Activated naive CD8-positive, alpha-beta T cell treated with anti-CD3 and anti-CD28 coated beads for 36 hours (primary cell): ENCODE data around the gene WFDC9. TPM values are rescaled to one million over a fixed set of nuclear protein-coding genes. Genes with fewer than 3 reads are reported as not detected.
"Not testable (repeated sequence)": the region's sequence is repeated elsewhere in the genome, so short reads cannot be mapped to it uniquely, and the experiment has no call there.

Experiments used
- DNase-seq: peaks from one replicate; pipeline ENCODE4 v3.0.0; 2021
- H3K27ac Mint-ChIP-seq: one replicate; pipeline ENCODE4 v1.8.0; 2022; ENCODE audit warnings: mild to moderate bottlenecking, moderate library complexity, mixed read lengths
- H3K27me3 Mint-ChIP-seq: one replicate; pipeline ENCODE4 v1.8.0; 2022; ENCODE audit warnings: mild to moderate bottlenecking, mixed read lengths
- H3K36me3 Mint-ChIP-seq: one replicate; pipeline ENCODE4 v1.8.0; 2021; ENCODE audit warnings: mild to moderate bottlenecking, mixed read lengths
- H3K4me1 Mint-ChIP-seq: one replicate; pipeline ENCODE4 v1.8.0; 2021; ENCODE audit warnings: mixed read lengths
- H3K4me3 Mint-ChIP-seq: one replicate; pipeline ENCODE4 v1.8.0; 2022; ENCODE audit warnings: mild to moderate bottlenecking, moderate library complexity, mixed read lengths
- H3K9me3 Mint-ChIP-seq: one replicate; pipeline ENCODE4 v1.8.0; 2022; ENCODE audit warnings: mixed read lengths
- total RNA-seq, 2 experiments: library from RNA; stranded (reverse); gene quantifications; one replicate each; pipeline ENCODE4 v1.2.3, GENCODE V29; 2021

The WFDC9 gene
- total RNA-seq, 2 experiments from 2014 or later = not detected

- no peaks in the 10 kb centered on the region for H3K4me1 Mint-ChIP-seq
- no peak for DNase-seq
- no peaks in the 10 kb centered on the region for H3K36me3 Mint-ChIP-seq
- H3K4me3 Mint-ChIP-seq = no peak overlapping the region
- H3K27me3 Mint-ChIP-seq = peaks cover 39% of the 10 kb centered on the region
- H3K9me3 Mint-ChIP-seq = no peaks in the 10 kb centered on the region
- H3K27ac Mint-ChIP-seq = no peak overlapping the region
Observed at GRCh38 chr20:45576995-45577394, 54.1 kb downstream of the WFDC9 start.

- Mint-ChIP-seq H3K9me3 (no peaks in the 10 kb centered on the region), H3K4me1 (no peaks in the 10 kb centered on the region), H3K27me3 (peaks cover 36% of the 10 kb centered on the region), H3K4me3 (no peak overlapping the region), H3K36me3 (no peaks in the 10 kb centered on the region), H3K27ac (no peak overlapping the region)
- no peak for DNase-seq
Observed at GRCh38 chr20:45575931-45576330, 55.2 kb downstream of the WFDC9 start.

GRCh38 chr20:45569650-45570049 is 61.4 kb downstream of the WFDC9 start:
- H3K4me3 Mint-ChIP-seq, H3K36me3 Mint-ChIP-seq, H3K9me3 Mint-ChIP-seq, H3K4me1 Mint-ChIP-seq, H3K27ac Mint-ChIP-seq, DNase-seq: not testable (repeated sequence)
- peaks cover 21% of the 10 kb centered on the region for H3K27me3 Mint-ChIP-seq

- H3K4me1 Mint-ChIP-seq = no peaks in the 10 kb centered on the region
- no peak overlapping the region for H3K27ac Mint-ChIP-seq
- peaks cover 18% of the 10 kb centered on the region for H3K27me3 Mint-ChIP-seq
- DNase-seq = no peak
- H3K36me3 Mint-ChIP-seq = no peaks in the 10 kb centered on the region
- no peak overlapping the region for H3K4me3 Mint-ChIP-seq
- H3K9me3 Mint-ChIP-seq = peaks cover 3% of the 10 kb centered on the region
Observed at GRCh38 chr20:45564760-45565276, 66.3 kb downstream of the WFDC9 start.

Other genes with a start within 250 kb of the WFDC9 start
- gene DBNDD2, start 223.0 kb downstream of the WFDC9 start, total RNA-seq = 10 to 100 TPM; 18.1 to 20.1 TPM
- 10 to 100 TPM; 48.0 to 55.4 TPM for gene PIGT, start 215.1 kb downstream of the WFDC9 start, total RNA-seq
- under 1 TPM in 1 of 2 experiments, not detected in 1; 0.98 TPM for gene WFDC2, start 161.5 kb downstream of the WFDC9 start, total RNA-seq
- not detected for gene SPINT3, start 115.7 kb downstream of the WFDC9 start, total RNA-seq
- gene WFDC6, start 91.8 kb downstream of the WFDC9 start, total RNA-seq = not detected
- gene EPPIN, start 83.9 kb downstream of the WFDC9 start, total RNA-seq = not detected
- not detected for gene WFDC8, start 52.0 kb downstream of the WFDC9 start, total RNA-seq
- not detected for gene WFDC10A, start 1.5 kb downstream of the WFDC9 start, total RNA-seq
- gene WFDC11, start 39.0 kb upstream of the WFDC9 start, total RNA-seq = not detected
- not detected for gene WFDC13, start 70.8 kb upstream of the WFDC9 start, total RNA-seq
- gene WFDC10B, start 73.7 kb upstream of the WFDC9 start, total RNA-seq = not detected
- gene SPINT4, start 91.1 kb upstream of the WFDC9 start, total RNA-seq = not detected
- gene WFDC3, start 160.6 kb upstream of the WFDC9 start, total RNA-seq = not detected
- 10 to 100 TPM; 31.1 to 31.5 TPM for gene DNTTIP1, start 160.7 kb upstream of the WFDC9 start, total RNA-seq
- 100 to 1,000 TPM; 185 to 188 TPM for gene UBE2C, start 181.4 kb upstream of the WFDC9 start, total RNA-seq
- gene TNNC2, start 196.0 kb upstream of the WFDC9 start, total RNA-seq = not detected
- gene SNX21, start 202.5 kb upstream of the WFDC9 start, total RNA-seq = 1 to 10 TPM; 1.3 to 1.5 TPM
- 10 to 100 TPM; 18.6 to 19.3 TPM for gene ACOT8, start 226.1 kb upstream of the WFDC9 start, total RNA-seq
- gene ZSWIM3, start 226.3 kb upstream of the WFDC9 start, total RNA-seq = 1 to 10 TPM; 3.5 to 3.8 TPM
- gene ZSWIM1, start 249.9 kb upstream of the WFDC9 start, total RNA-seq = 10 to 100 TPM; 10.6 to 11.1 TPM